Activated CD8-positive, alpha-beta T cell treated with anti-CD3 and anti-CD28 coated beads for 36 hours (primary cell): ENCODE results near the gene SUDS3. TPM values are rescaled to one million over a fixed set of nuclear protein-coding genes. Genes with fewer than 3 reads are reported as not detected.

Experiments used
- ATAC-seq: fragments of 200-7000 bp; cut with Tn5 transposase; one replicate; pipeline ENCODE4 v1.10.0; 2021; ENCODE audit warnings: mild to moderate bottlenecking, moderate library complexity
- CTCF ChIA-PET: fragments of 350-600 bp; sonication (Branson Sonifier 250); formaldehyde crosslinking; loops from one replicate; lab custom pipeline; 2021; ENCODE audit warnings: antibody characterized with exemption; lab: Charles Lee
- POLR2A ChIA-PET: fragments of 350-600 bp; sonication (Branson Sonifier 250); formaldehyde crosslinking; loops from one replicate; lab custom pipeline; 2021; ENCODE audit warnings: antibody characterized with exemption; lab: Charles Lee
- DNase-seq: peaks from one replicate; pipeline ENCODE4 v3.0.0-alpha.2; 2020
- H3K27ac Mint-ChIP-seq: one replicate; pipeline ENCODE4 v1.8.0; 2021; ENCODE audit warnings: mild to moderate bottlenecking, mixed read lengths
- H3K27me3 Mint-ChIP-seq: one replicate; pipeline ENCODE4 v1.8.0; 2021; ENCODE audit warnings: mixed read lengths
- H3K36me3 Mint-ChIP-seq: one replicate; pipeline ENCODE4 v1.8.0; 2021; ENCODE audit warnings: low read depth, mixed read lengths
- H3K4me1 Mint-ChIP-seq: one replicate; pipeline ENCODE4 v1.8.0; 2021; ENCODE audit warnings: low read depth, mixed read lengths
- H3K4me3 Mint-ChIP-seq: one replicate; pipeline ENCODE4 v1.8.0; 2021; ENCODE audit warnings: mild to moderate bottlenecking, moderate library complexity, mixed read lengths
- H3K9me3 Mint-ChIP-seq: one replicate; pipeline ENCODE4 v1.8.0; 2021; ENCODE audit warnings: mixed read lengths
- intact Hi-C: fragments of 100-400 bp; cut with micrococcal nuclease; formaldehyde crosslinking; loops from one replicate; pipeline ENCODE4 v1.10.0; 2022
- total RNA-seq, 2 experiments: library from RNA; stranded (reverse); gene quantifications; one replicate each; pipeline ENCODE4 v1.2.3, GENCODE V29; 2021
- TF ChIP-seq, protein P1 (sequence below): fragments of 200-600 bp; IDR thresholded peaks from one replicate; pipeline ENCODE4 v1.8.0; 2022; ENCODE audit warnings: antibody characterized with exemption, mild to moderate bottlenecking

SUDS3 gene
- total RNA-seq, 2 experiments from 2014 or later = 18.0 to 19.8 TPM

DNA sequence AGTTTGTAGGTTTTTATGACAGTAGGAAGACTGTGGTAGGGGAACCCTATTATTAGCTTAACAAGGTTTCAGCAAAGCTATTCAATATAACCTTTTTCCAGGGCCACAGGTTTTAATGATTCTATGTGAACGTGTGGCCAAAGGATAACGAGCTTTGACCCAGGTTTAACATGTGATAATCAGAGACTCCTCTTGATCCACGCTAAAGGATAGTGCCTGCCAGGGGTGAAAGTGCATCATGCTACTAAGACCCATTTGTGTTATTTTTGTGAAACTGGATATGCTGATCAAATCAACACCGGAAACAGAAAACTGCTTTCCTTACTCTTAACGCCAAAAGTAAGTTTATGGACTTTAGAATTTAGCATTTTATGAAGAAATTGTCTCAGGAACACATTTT is 2.7 kb upstream of the SUDS3 start:
- Mint-ChIP-seq H3K36me3 (no peaks in the 10 kb centered on the region), H3K4me1 (peaks cover 39% of the 10 kb centered on the region), H3K9me3 (no peaks in the 10 kb centered on the region), H3K27me3 (no peaks in the 10 kb centered on the region), H3K4me3 (peak overlapping the region; percentile 92), H3K27ac (peak overlapping the region; percentile 91)
- ATAC-seq = no peak
- TF ChIP-seq, protein P1, sequence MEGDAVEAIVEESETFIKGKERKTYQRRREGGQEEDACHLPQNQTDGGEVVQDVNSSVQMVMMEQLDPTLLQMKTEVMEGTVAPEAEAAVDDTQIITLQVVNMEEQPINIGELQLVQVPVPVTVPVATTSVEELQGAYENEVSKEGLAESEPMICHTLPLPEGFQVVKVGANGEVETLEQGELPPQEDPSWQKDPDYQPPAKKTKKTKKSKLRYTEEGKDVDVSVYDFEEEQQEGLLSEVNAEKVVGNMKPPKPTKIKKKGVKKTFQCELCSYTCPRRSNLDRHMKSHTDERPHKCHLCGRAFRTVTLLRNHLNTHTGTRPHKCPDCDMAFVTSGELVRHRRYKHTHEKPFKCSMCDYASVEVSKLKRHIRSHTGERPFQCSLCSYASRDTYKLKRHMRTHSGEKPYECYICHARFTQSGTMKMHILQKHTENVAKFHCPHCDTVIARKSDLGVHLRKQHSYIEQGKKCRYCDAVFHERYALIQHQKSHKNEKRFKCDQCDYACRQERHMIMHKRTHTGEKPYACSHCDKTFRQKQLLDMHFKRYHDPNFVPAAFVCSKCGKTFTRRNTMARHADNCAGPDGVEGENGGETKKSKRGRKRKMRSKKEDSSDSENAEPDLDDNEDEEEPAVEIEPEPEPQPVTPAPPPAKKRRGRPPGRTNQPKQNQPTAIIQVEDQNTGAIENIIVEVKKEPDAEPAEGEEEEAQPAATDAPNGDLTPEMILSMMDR = no peak
- POLR2A ChIA-PET = interaction anchor here (0.8 to 1.4 kb wide), 8 partner anchors 9 to 319 kb away, joined by 3 to 7 read pairs (median 4); partner anchors contain the start of gene PEBP1
- intact Hi-C loops = loop anchor here (5.0 to 10.0 kb wide), 2 partner anchors 66 to 239 kb away; partner anchors contain the start of gene PEBP1
- no peak for DNase-seq
- CTCF ChIA-PET = interaction anchor here (1.1 to 1.9 kb wide), 3 partner anchors 16 to 208 kb away, joined by 3 to 16 read pairs (median 6); no protein-coding TSS in a partner anchor

DNA sequence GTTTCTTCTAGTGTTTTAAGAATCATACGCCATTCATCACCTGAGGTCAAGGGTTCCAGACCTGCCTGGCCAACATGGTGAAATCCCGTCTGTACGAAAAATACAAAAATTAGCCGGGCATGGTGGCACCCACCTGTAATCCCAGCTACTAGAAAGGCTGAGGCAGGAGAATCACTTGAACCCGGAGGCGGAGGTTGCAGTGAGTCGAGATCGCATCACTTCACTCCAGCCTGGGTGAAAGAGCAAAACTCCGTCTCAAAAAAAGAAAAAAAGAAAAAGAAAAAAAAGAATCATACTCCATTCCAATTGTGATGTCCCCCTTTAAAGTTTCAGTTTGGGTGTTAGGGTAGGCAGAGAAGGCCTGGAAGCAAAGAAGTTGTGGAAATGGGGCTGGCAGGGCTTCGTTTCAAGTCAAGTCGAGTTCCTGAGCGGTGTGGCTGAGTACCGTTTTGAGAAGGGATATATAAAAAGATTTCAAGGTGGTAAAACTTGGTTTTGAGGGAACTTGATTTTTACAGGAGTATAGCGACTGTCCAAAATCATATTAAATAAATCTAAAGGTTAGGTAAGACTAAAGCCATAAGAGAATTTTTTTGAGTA is 2.1 kb upstream of the SUDS3 start:
- no peak for ATAC-seq
- no peaks in the 10 kb centered on the region for H3K27me3 Mint-ChIP-seq

DNA sequence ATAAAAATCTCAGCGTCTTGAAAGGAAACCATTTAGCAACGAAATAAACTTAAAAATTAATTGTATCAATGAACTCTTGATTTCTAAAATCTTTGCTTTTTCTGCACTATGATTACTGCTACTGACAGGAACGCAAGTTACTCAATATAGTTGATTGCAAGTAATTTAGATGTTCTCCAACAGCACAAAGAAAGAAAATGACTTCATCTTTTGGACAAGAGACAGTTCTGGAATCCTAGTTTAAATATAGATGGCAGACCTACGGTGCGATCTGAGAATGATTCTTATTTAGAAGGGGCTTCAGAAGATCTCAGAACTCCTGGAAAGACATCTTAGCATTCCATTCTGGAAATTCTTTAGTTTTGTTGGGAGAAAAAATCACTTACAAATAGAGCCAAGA is 1.4 kb upstream of the SUDS3 start:
- intact Hi-C loops = loop anchor here (5.0 to 10.0 kb wide), 2 partner anchors 68 to 240 kb away; partner anchors contain the start of gene PEBP1
- Mint-ChIP-seq H3K9me3 (no peaks in the 10 kb centered on the region), H3K4me3 (peak overlapping the region; percentile 37), H3K4me1 (peaks cover 39% of the 10 kb centered on the region), H3K27me3 (no peaks in the 10 kb centered on the region), H3K27ac (no peak overlapping the region), H3K36me3 (peaks cover 2% of the 10 kb centered on the region)
- DNase-seq (no peak), ATAC-seq (no peak)
- POLR2A ChIA-PET = interaction anchor here (1.0 to 1.1 kb wide), 2 partner anchors 10 to 239 kb away, joined by 3 to 4 read pairs; partner anchors contain the start of gene PEBP1
- TF ChIP-seq, protein P1 = no peak
- CTCF ChIA-PET = interaction anchor here (0.8 to 4.5 kb wide), 12 partner anchors 17 to 253 kb away, joined by 3 to 129 read pairs (median 8); partner anchors contain the start of gene PEBP1

More for the DNA sequence above, 2.1 kb upstream of the SUDS3 start:
- DNase-seq = no peak
- Mint-ChIP-seq H3K4me1 (peaks cover 39% of the 10 kb centered on the region), H3K4me3 (peak overlapping the region; percentile 92), H3K27ac (peak overlapping the region; percentile 23), H3K36me3 (no peaks in the 10 kb centered on the region), H3K9me3 (no peaks in the 10 kb centered on the region)
- ChIA-PET POLR2A (interaction anchor here (0.8 to 1.3 kb wide), 5 partner anchors 10 to 319 kb away, joined by 3 to 7 read pairs (median 6); partner anchors contain the start of gene PEBP1), CTCF (interaction anchor here (1.1 to 1.9 kb wide), 3 partner anchors 16 to 209 kb away, joined by 3 to 16 read pairs (median 6); no protein-coding TSS in a partner anchor)
- intact Hi-C loops = loop anchor here (5.0 to 10.0 kb wide), 2 partner anchors 67 to 239 kb away; partner anchors contain the start of gene PEBP1
- TF ChIP-seq, protein P1 = no peak

DNA sequence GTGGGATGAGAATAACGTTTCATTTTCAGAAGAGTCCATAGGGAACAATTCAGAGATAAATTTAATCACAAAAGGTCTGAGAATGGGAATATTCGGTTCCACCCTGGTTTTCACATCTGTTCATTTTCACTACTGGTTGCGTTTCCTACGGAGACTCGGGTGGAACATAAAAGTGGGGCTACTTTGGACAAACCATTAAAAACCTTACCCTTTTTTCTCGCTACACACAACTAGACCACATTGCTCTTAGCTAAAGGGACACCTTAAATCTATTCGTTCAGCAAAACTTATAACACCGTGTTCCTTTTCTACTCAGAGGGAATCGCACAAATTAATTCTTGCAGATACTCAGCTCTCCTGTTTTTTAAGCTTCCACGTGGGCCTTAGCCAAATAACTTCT is 1.0 kb upstream of the SUDS3 start:
- no peaks in the 10 kb centered on the region for H3K27me3 Mint-ChIP-seq
- peaks cover 37% of the 10 kb centered on the region for H3K4me1 Mint-ChIP-seq
- DNase-seq (no peak), ATAC-seq (no peak)
- peaks cover 7% of the 10 kb centered on the region for H3K36me3 Mint-ChIP-seq
- intact Hi-C loops = loop anchor here (10.0 kb wide), 1 partner anchor 241 kb away; the partner anchor contains the start of gene PEBP1
- peak overlapping the region; percentile 77 for H3K4me3 Mint-ChIP-seq
- TF ChIP-seq, protein P1 = no peak
- no peaks in the 10 kb centered on the region for H3K9me3 Mint-ChIP-seq
- peak overlapping the region; percentile 99 for H3K27ac Mint-ChIP-seq
- POLR2A ChIA-PET = interaction anchor here (0.6 to 1.5 kb wide), 8 partner anchors 11 to 254 kb away, joined by 3 to 9 read pairs (median 4); partner anchors contain the start of gene PEBP1
- CTCF ChIA-PET = interaction anchor here (0.6 to 4.5 kb wide), 42 partner anchors 8 to 1290 kb away, joined by 3 to 129 read pairs (median 5); partner anchors contain the start of genes PEBP1, RFC5 and VSIG10
